Measurements from ENCODE around the gene ZBED5.

Gene ZBED5

GRCh38 chr11:10861047-10861446 lies 3.2 kb upstream of the ZBED5 start:
- H3K23ac ChIP-seq (ENCODE audit: low read length in 2 of 2) = no peak overlapping the region

GRCh38 chr11:10858439-10859325 lies 829 bp upstream of the ZBED5 start:
- peak overlapping the region; percentile 92 for H3K27ac ChIP-seq (ENCODE audit: low read length, poor library complexity, severe bottlenecking)
- H4K8ac ChIP-seq (ENCODE audit: low read length) = peak overlapping the region; percentile 96
- peaks cover 0 to 24% of the 10 kb centered on the region in 2 experiments for H3K36me3 ChIP-seq (ENCODE audit: control insufficient read depth in 1 of 2, insufficient read depth in 2 of 2, low read depth in 1 of 2, low read length in 2 of 2)
- H3K9ac ChIP-seq (ENCODE audit: low read length) = peak overlapping the region; percentile 99
- peak overlapping the region; percentile 29 to 90 for H3K23ac ChIP-seq (ENCODE audit: low read length in 2 of 2)
- no peak overlapping the region for H2BK15ac ChIP-seq (ENCODE audit: low read depth, poor library complexity, severe bottlenecking)
- H3K4me1 ChIP-seq (ENCODE audit: control insufficient read depth, insufficient read depth, low read depth, low read length) = no peaks in the 10 kb centered on the region
- under 1% methylated on average over 41 of the region's 46 CpGs for WGBS
- peak overlapping the region; percentile 88 to 94 for H3K4ac ChIP-seq (ENCODE audit: low read depth in 1 of 2, low read length in 2 of 2)
- H3K79me1 ChIP-seq (replicated peaks; ENCODE audit: low read length, poor library complexity, severe bottlenecking) = peaks cover 8% of the 10 kb centered on the region
- peak overlapping the region; percentile 74 for H2BK5ac ChIP-seq (ENCODE audit: low read depth, low read length, poor library complexity, severe bottlenecking)
- no peaks in the 10 kb centered on the region for H3K27me3 ChIP-seq (ENCODE audit: control insufficient read depth in 1 of 2, insufficient read depth in 1 of 2, low read length in 2 of 2)
- H3K18ac ChIP-seq (ENCODE audit: low read depth in 1 of 2, low read length in 2 of 2) = peak overlapping the region; percentile 92 to 99
- H2AFZ ChIP-seq (ENCODE audit: low read depth, low read length) = peak overlapping the region; percentile 3
- no peaks in the 10 kb centered on the region for H3K9me3 ChIP-seq (ENCODE audit: control insufficient read depth, low read length)
- no peak for DNase-seq
- peak overlapping the region; percentile 71 to 98 for H3K4me3 ChIP-seq (ENCODE audit: insufficient read depth in 1 of 2, low read depth in 1 of 2, low read length in 2 of 2)
- peak overlapping the region; percentile 96 for H4K91ac ChIP-seq (ENCODE audit: low read length)
- H3K14ac ChIP-seq (ENCODE audit: low read length in 2 of 2) = peak overlapping the region; percentile 2 to 89
- peak overlapping the region; percentile 62 for H2AK5ac ChIP-seq (ENCODE audit: low read length, severe bottlenecking)
- H2BK120ac ChIP-seq (ENCODE audit: low read depth, low read length) = peak overlapping the region; percentile 77
- H3K4me2 ChIP-seq (ENCODE audit: low read length, poor library complexity, severe bottlenecking) = peak overlapping the region; percentile 73
- peak overlapping the region in 1 of 2 experiments; percentile 29 for H2BK12ac ChIP-seq (ENCODE audit: low read length in 2 of 2)

More at GRCh38 chr11:10861047-10861446, 3.2 kb upstream of the ZBED5 start:
- Histone ChIP-seq H2BK120ac (ENCODE audit: low read depth, low read length) (no peak overlapping the region), H3K9ac (ENCODE audit: low read length) (no peak overlapping the region), H2AK5ac (ENCODE audit: low read length, severe bottlenecking) (no peak overlapping the region), H2BK15ac (ENCODE audit: low read depth, poor library complexity, severe bottlenecking) (no peak overlapping the region), H2BK5ac (ENCODE audit: low read depth, low read length, poor library complexity, severe bottlenecking) (no peak overlapping the region), H3K36me3 (ENCODE audit: control insufficient read depth in 1 of 2, insufficient read depth in 2 of 2, low read depth in 1 of 2, low read length in 2 of 2) (peaks cover 0 to under 1% of the 10 kb centered on the region in 2 experiments), H3K4me2 (ENCODE audit: low read length, poor library complexity, severe bottlenecking) (no peak overlapping the region), H4K91ac (ENCODE audit: low read length) (no peak overlapping the region), H3K27me3 (ENCODE audit: control insufficient read depth in 1 of 2, insufficient read depth in 1 of 2, low read length in 2 of 2) (no peaks in the 10 kb centered on the region), H3K4me1 (ENCODE audit: control insufficient read depth, insufficient read depth, low read depth, low read length) (no peaks in the 10 kb centered on the region), H3K14ac (ENCODE audit: low read length in 2 of 2) (no peak overlapping the region), H3K79me1 (replicated peaks; ENCODE audit: low read length, poor library complexity, severe bottlenecking) (peaks cover 7% of the 10 kb centered on the region), H3K9me3 (ENCODE audit: control insufficient read depth, low read length) (no peaks in the 10 kb centered on the region), H3K4me3 (ENCODE audit: insufficient read depth in 1 of 2, low read depth in 1 of 2, low read length in 2 of 2) (no peak overlapping the region), H2BK12ac (ENCODE audit: low read length in 2 of 2) (no peak overlapping the region), H3K4ac (ENCODE audit: low read depth in 1 of 2, low read length in 2 of 2) (no peak overlapping the region), H4K8ac (ENCODE audit: low read length) (no peak overlapping the region), H2AFZ (ENCODE audit: low read depth, low read length) (no peak overlapping the region), H3K18ac (ENCODE audit: low read depth in 1 of 2, low read length in 2 of 2) (no peak overlapping the region), H3K27ac (ENCODE audit: low read length, poor library complexity, severe bottlenecking) (no peak overlapping the region)
- no peak for DNase-seq

GRCh38 chr11:10857459-10857708 lies 469 bp downstream of the ZBED5 start:
- DNase-seq = no peak
- no peaks in the 10 kb centered on the region for H3K4me1 ChIP-seq (ENCODE audit: control insufficient read depth, insufficient read depth, low read depth, low read length)
- H4K8ac ChIP-seq (ENCODE audit: low read length) = peak overlapping the region; percentile 95
- H2BK120ac ChIP-seq (ENCODE audit: low read depth, low read length) = peak overlapping the region; percentile 39
- H3K23ac ChIP-seq (ENCODE audit: low read length in 2 of 2) = peak overlapping the region in 1 of 2 experiments; percentile 20
- H3K27ac ChIP-seq (ENCODE audit: low read length, poor library complexity, severe bottlenecking) = peak overlapping the region; percentile 97
- 0% methylated on average over 13 of the region's 14 CpGs for WGBS
- H4K91ac ChIP-seq (ENCODE audit: low read length) = peak overlapping the region; percentile 90
- peak overlapping the region; percentile 26 for H2BK15ac ChIP-seq (ENCODE audit: low read depth, poor library complexity, severe bottlenecking)
- H3K14ac ChIP-seq (ENCODE audit: low read length in 2 of 2) = peak overlapping the region; percentile 44 to 88
- peak overlapping the region; percentile 64 to 96 for H3K4ac ChIP-seq (ENCODE audit: low read depth in 1 of 2, low read length in 2 of 2)
- no peaks in the 10 kb centered on the region for H3K9me3 ChIP-seq (ENCODE audit: control insufficient read depth, low read length)
- H3K18ac ChIP-seq (ENCODE audit: low read depth in 1 of 2, low read length in 2 of 2) = peak overlapping the region; percentile 95 to 98
- peak overlapping the region in 1 of 2 experiments; percentile 65 for H2BK12ac ChIP-seq (ENCODE audit: low read length in 2 of 2)
- peak overlapping the region; percentile 73 for H2BK5ac ChIP-seq (ENCODE audit: low read depth, low read length, poor library complexity, severe bottlenecking)
- peak overlapping the region; percentile 99 for H3K9ac ChIP-seq (ENCODE audit: low read length)
- peak overlapping the region; percentile 38 for H2AK5ac ChIP-seq (ENCODE audit: low read length, severe bottlenecking)
- peak overlapping the region; percentile 74 for H3K4me2 ChIP-seq (ENCODE audit: low read length, poor library complexity, severe bottlenecking)
- H3K27me3 ChIP-seq (ENCODE audit: control insufficient read depth in 1 of 2, insufficient read depth in 1 of 2, low read length in 2 of 2) = no peaks in the 10 kb centered on the region
- H3K36me3 ChIP-seq (ENCODE audit: control insufficient read depth in 1 of 2, insufficient read depth in 2 of 2, low read depth in 1 of 2, low read length in 2 of 2) = peaks cover 0 to 37% of the 10 kb centered on the region in 2 experiments
- H3K79me1 ChIP-seq (replicated peaks; ENCODE audit: low read length, poor library complexity, severe bottlenecking) = peaks cover 10% of the 10 kb centered on the region
- peak overlapping the region; percentile 89 to 98 for H3K4me3 ChIP-seq (ENCODE audit: insufficient read depth in 1 of 2, low read depth in 1 of 2, low read length in 2 of 2)
- H2AFZ ChIP-seq (ENCODE audit: low read depth, low read length) = no peak overlapping the region

GRCh38 chr11:10856689-10857458 lies 979 bp downstream of the ZBED5 start:
- H3K9me3 ChIP-seq (ENCODE audit: control insufficient read depth, low read length) = no peaks in the 10 kb centered on the region

More at GRCh38 chr11:10856689-10857458, 979 bp downstream of the ZBED5 start:
- Histone ChIP-seq H3K18ac (ENCODE audit: low read depth in 1 of 2, low read length in 2 of 2) (peak overlapping the region; percentile 95 to 98), H3K27ac (ENCODE audit: low read length, poor library complexity, severe bottlenecking) (peak overlapping the region; percentile 97), H3K79me1 (replicated peaks; ENCODE audit: low read length, poor library complexity, severe bottlenecking) (peaks cover 13% of the 10 kb centered on the region), H2BK120ac (ENCODE audit: low read depth, low read length) (peak overlapping the region; percentile 39), H2BK12ac (ENCODE audit: low read length in 2 of 2) (peak overlapping the region in 1 of 2 experiments; percentile 65), H2BK5ac (ENCODE audit: low read depth, low read length, poor library complexity, severe bottlenecking) (no peak overlapping the region), H3K4me1 (ENCODE audit: control insufficient read depth, insufficient read depth, low read depth, low read length) (no peaks in the 10 kb centered on the region), H4K8ac (ENCODE audit: low read length) (peak overlapping the region; percentile 95), H3K4ac (ENCODE audit: low read depth in 1 of 2, low read length in 2 of 2) (peak overlapping the region; percentile 84 to 96), H3K23ac (ENCODE audit: low read length in 2 of 2) (peak overlapping the region in 1 of 2 experiments; percentile 20), H3K9ac (ENCODE audit: low read length) (peak overlapping the region; percentile 99), H3K14ac (ENCODE audit: low read length in 2 of 2) (peak overlapping the region in 1 of 2 experiments; percentile 88), H2AK5ac (ENCODE audit: low read length, severe bottlenecking) (peak overlapping the region; percentile 26), H3K4me2 (ENCODE audit: low read length, poor library complexity, severe bottlenecking) (peak overlapping the region; percentile 74), H4K91ac (ENCODE audit: low read length) (peak overlapping the region; percentile 90), H2BK15ac (ENCODE audit: low read depth, poor library complexity, severe bottlenecking) (no peak overlapping the region), H3K27me3 (ENCODE audit: control insufficient read depth in 1 of 2, insufficient read depth in 1 of 2, low read length in 2 of 2) (no peaks in the 10 kb centered on the region), H3K4me3 (ENCODE audit: insufficient read depth in 1 of 2, low read depth in 1 of 2, low read length in 2 of 2) (peak overlapping the region; percentile 89 to 98), H2AFZ (ENCODE audit: low read depth, low read length) (no peak overlapping the region), H3K36me3 (ENCODE audit: control insufficient read depth in 1 of 2, insufficient read depth in 2 of 2, low read depth in 1 of 2, low read length in 2 of 2) (peaks cover 0 to 42% of the 10 kb centered on the region in 2 experiments)
- 7% methylated on average over 17 of the region's 17 CpGs for WGBS
- DNase-seq = peak; percentile 53
